HPDE6-E6E7 (cell line): Measurements from ENCODE around the gene STAG3.
"Not testable (repeated sequence)": the region's sequence is repeated elsewhere in the genome, so short reads cannot be mapped to it uniquely, and the experiment has no call there.

Source experiments
- DNase-seq: peaks from one replicate; pipeline ENCODE4 v3.0.0; 2011; ENCODE audit warnings: missing footprints; ENCODE audit errors: extremely low spot score

STAG3 gene

GRCh38 chr7:100177045-100178001 is at the start of gene STAG3, which contains the start of gene GPC2:
Gene STAG3 (plus strand): TSS chr7:100177918. CDS start chr7:100180557, 2,639 bp downstream.
Gene GPC2 (minus strand): TSS chr7:100177381. CDS start chr7:100177199, 182 bp downstream.
- DNase-seq, result peak; percentile 87

GRCh38 chr7:100128637-100128963 is 49.1 kb upstream of the STAG3 start:
- no peak for DNase-seq

GRCh38 chr7:100130220-100130607 is 47.5 kb upstream of the STAG3 start:
- DNase-seq, result not testable (repeated sequence)

- peak; percentile 58 for DNase-seq
Measured at GRCh38 chr7:100130608-100131453, 46.9 kb upstream of the STAG3 start.

GRCh38 chr7:100132126-100132525 is 45.6 kb upstream of the STAG3 start:
- no peak for DNase-seq

GRCh38 chr7:100132697-100133151 is 45.0 kb upstream of the STAG3 start:
- DNase-seq, result peak; percentile 75

- no peak for DNase-seq
Measured at GRCh38 chr7:100137851-100138760, 39.6 kb upstream of the STAG3 start.

GRCh38 chr7:100141555-100141949 is 36.2 kb upstream of the STAG3 start:
- no peak for DNase-seq

- no peak for DNase-seq
Measured at GRCh38 chr7:100142461-100142860, 35.3 kb upstream of the STAG3 start.

- DNase-seq, result not testable (repeated sequence)
Measured at GRCh38 chr7:100146350-100146749, 31.4 kb upstream of the STAG3 start.

GRCh38 chr7:100147278-100147677 is 30.4 kb upstream of the STAG3 start:
- no peak for DNase-seq

- DNase-seq, result no peak
Measured at GRCh38 chr7:100148225-100148558, 29.5 kb upstream of the STAG3 start.

- peak; percentile 99 for DNase-seq
Measured at GRCh38 chr7:100148559-100149328, 29.0 kb upstream of the STAG3 start, which contains the start of gene LAMTOR4. Gene LAMTOR4 (plus strand): TSS chr7:100148918. CDS start chr7:100148973, 55 bp downstream.

GRCh38 chr7:100152404-100152803 is 25.3 kb upstream of the STAG3 start:
- no peak for DNase-seq

GRCh38 chr7:100152937-100153666 is 24.6 kb upstream of the STAG3 start:
- no peak for DNase-seq

GRCh38 chr7:100153708-100154535 is 23.8 kb upstream of the STAG3 start:
- DNase-seq, result no peak

GRCh38 chr7:100154651-100155491 is 22.8 kb upstream of the STAG3 start:
- DNase-seq, result no peak
